Testis (tissue), 2 donors: ENCODE measurements around the gene PGM1.

ENCODE experiments used
- CTCF ChIP-seq, 3 experiments: fragments of 450-650 bp in 2 of 3; fragments of 200-600 bp in 1 of 3; sonication (generic) in 1 of 3; IDR thresholded peaks; one replicate each; pipeline ENCODE4 v1.5.1; 2016 to 2019; ENCODE audit warnings: antibody characterized with exemption in 3 of 3, mild to moderate bottlenecking in 2 of 3, moderate library complexity in 1 of 3
- POLR2A ChIP-seq: fragments of 450-650 bp; IDR thresholded peaks from one replicate; pipeline ENCODE4 v1.6.1; 2017; ENCODE audit warnings: antibody characterized with exemption, mild to moderate bottlenecking, moderate library complexity

- TF ChIP-seq CTCF (IDR thresholded peaks at IDR 0.05) (no peak), POLR2A (no peak)
Measured at GRCh38 chr1:63670164-63670563, 77.0 kb downstream of the PGM1 start.
